H9 (cell line): ENCODE data around the gene UNC5A. TPM values are rescaled to one million over a fixed set of nuclear protein-coding genes. Genes with fewer than 3 reads are reported as not detected.

Source experiments
- DNase-seq: peaks from one replicate; pipeline ENCODE4 v3.0.0-alpha.2; 2017
- H2AFZ ChIP-seq: one replicate; pipeline ENCODE4 v1.6.1; 2013; ENCODE audit warnings: mild to moderate bottlenecking, low read length, control low read depth, moderate library complexity
- H2AK5ac ChIP-seq: 2 replicates; pipeline ENCODE4 v1.6.1; 2013; ENCODE audit warnings: low read length, control low read depth, mixed read lengths; ENCODE audit not compliant: insufficient read length
- H2BK120ac ChIP-seq: one replicate; pipeline ENCODE4 v1.6.1; 2013; ENCODE audit warnings: low read depth, mild to moderate bottlenecking, low read length, control low read depth, inconsistent platforms; ENCODE audit not compliant: poor library complexity, severe bottlenecking
- H2BK12ac ChIP-seq: 2 replicates; pipeline ENCODE4 v1.6.1; 2013; ENCODE audit warnings: low read length, control low read depth, mixed read lengths, low read depth; ENCODE audit not compliant: insufficient read length
- H2BK15ac ChIP-seq: 2 replicates; pipeline ENCODE4 v1.6.1; 2013; ENCODE audit warnings: low read depth, low read length, control low read depth
- H2BK20ac ChIP-seq: one replicate; pipeline ENCODE4 v1.6.1; 2013; ENCODE audit warnings: low read depth, mild to moderate bottlenecking, low read length, control low read depth, inconsistent platforms; ENCODE audit not compliant: poor library complexity, severe bottlenecking
- H2BK5ac ChIP-seq: 2 replicates; pipeline ENCODE4 v1.6.1; 2013; ENCODE audit warnings: low read length, control low read depth, mixed read lengths; ENCODE audit not compliant: insufficient read length
- H3K14ac ChIP-seq: 2 replicates; pipeline ENCODE4 v1.6.1; 2013; ENCODE audit warnings: low read length, control low read depth; ENCODE audit not compliant: insufficient read depth
- H3K18ac ChIP-seq: 2 replicates; pipeline ENCODE4 v1.6.1; 2013; ENCODE audit warnings: low read depth, mild to moderate bottlenecking, mixed read lengths, low read length, control low read depth; ENCODE audit not compliant: insufficient read length
- H3K23ac ChIP-seq: 2 replicates; pipeline ENCODE4 v1.6.1; 2013; ENCODE audit warnings: low read length, control low read depth, mixed read lengths, low read depth; ENCODE audit not compliant: insufficient read length
- H3K23me2 ChIP-seq: 2 replicates; pipeline ENCODE4 v1.6.1; 2013; ENCODE audit warnings: low read depth, mild to moderate bottlenecking, mixed read lengths, low read length, control low read depth; ENCODE audit not compliant: insufficient read length, poor library complexity, severe bottlenecking
- H3K27ac ChIP-seq: 2 replicates; pipeline ENCODE4 v1.5.1; 2013; ENCODE audit warnings: low read length, control low read depth, mixed read lengths, low read depth; ENCODE audit not compliant: insufficient read length
- H3K27me3 ChIP-seq: 2 replicates; pipeline ENCODE4 v1.6.1; 2013; ENCODE audit warnings: low read length, control low read depth, inconsistent platforms; ENCODE audit not compliant: insufficient read depth
- H3K4ac ChIP-seq: 2 replicates; pipeline ENCODE4 v1.6.1; 2013; ENCODE audit warnings: low read depth, mild to moderate bottlenecking, control low read depth, inconsistent platforms, low read length, moderate library complexity
- H3K4me1 ChIP-seq: 2 replicates; pipeline ENCODE4 v1.6.1; 2013; ENCODE audit warnings: low read length, control low read depth, inconsistent platforms; ENCODE audit not compliant: insufficient read depth
- H3K4me2 ChIP-seq: 2 replicates; pipeline ENCODE4 v1.6.1; 2013; ENCODE audit warnings: low read length, control low read depth, mixed read lengths; ENCODE audit not compliant: insufficient read length, insufficient read depth
- H3K56ac ChIP-seq: 2 replicates; pipeline ENCODE4 v1.6.1; 2013; ENCODE audit warnings: low read depth, mild to moderate bottlenecking, mixed read lengths, low read length, control low read depth; ENCODE audit not compliant: insufficient read length
- H3K79me1 ChIP-seq: 2 replicates; pipeline ENCODE4 v1.6.1; 2013; ENCODE audit warnings: low read depth, mild to moderate bottlenecking, moderate library complexity, low read length, control low read depth, inconsistent platforms; ENCODE audit not compliant: insufficient read depth, poor library complexity, severe bottlenecking
- H3K79me2 ChIP-seq: 2 replicates; pipeline ENCODE4 v1.6.1; 2013; ENCODE audit warnings: low read length, control low read depth, inconsistent platforms; ENCODE audit not compliant: insufficient read depth
- H3K9ac ChIP-seq: 2 replicates; pipeline ENCODE4 v1.6.1; 2013; ENCODE audit warnings: low read length, control low read depth, mixed read lengths; ENCODE audit not compliant: insufficient read length; ENCODE audit errors: extremely low read depth
- H3K9me3 ChIP-seq: one replicate; pipeline ENCODE4 v1.6.1; 2013; ENCODE audit warnings: low read depth, low read length, inconsistent platforms; ENCODE audit not compliant: control insufficient read depth
- H3T11ph ChIP-seq: one replicate; pipeline ENCODE4 v1.6.1; 2013; ENCODE audit warnings: mild to moderate bottlenecking, low read length, control low read depth, inconsistent platforms
- H4K20me1 ChIP-seq: one replicate; pipeline ENCODE4 v1.6.1; 2013; ENCODE audit not compliant: control insufficient read depth, insufficient read length, insufficient read depth
- H4K5ac ChIP-seq: 2 replicates; pipeline ENCODE4 v1.6.1; 2013; ENCODE audit warnings: low read depth, mild to moderate bottlenecking, mixed read lengths, low read length, control low read depth; ENCODE audit not compliant: insufficient read length
- H4K8ac ChIP-seq: replicated peaks from 2 replicates; pipeline ENCODE4 v1.6.1; 2013; ENCODE audit warnings: low read length, control low read depth, mixed read lengths, low read depth; ENCODE audit not compliant: insufficient read length
- H4K91ac ChIP-seq: 2 replicates; pipeline ENCODE4 v1.6.1; 2013; ENCODE audit warnings: low read depth, mild to moderate bottlenecking, moderate library complexity, mixed read lengths, low read length, control low read depth; ENCODE audit not compliant: insufficient read length
- H3K27ac Mint-ChIP-seq, 3 experiments: 2 replicates in 2 of 3; 3 replicates in 1 of 3; pipeline ENCODE4 v1.8.0; 2020 to 2021; ENCODE audit warnings: mixed read lengths in 3 of 3, mild to moderate bottlenecking in 1 of 3, moderate library complexity in 1 of 3
- H3K27me3 Mint-ChIP-seq: 2 replicates; pipeline ENCODE4 v1.8.0; 2021; ENCODE audit warnings: low read depth, mild to moderate bottlenecking, moderate library complexity, mixed read lengths
- H3K36me3 Mint-ChIP-seq, 3 experiments: 2 replicates in 2 of 3; 3 replicates in 1 of 3; pipeline ENCODE4 v1.8.0; 2020 to 2021; ENCODE audit warnings: low read depth in 3 of 3, mixed read lengths in 3 of 3; ENCODE audit not compliant: insufficient read depth in 1 of 3
- H3K4me1 Mint-ChIP-seq, 2 experiments: 2 replicates each; pipeline ENCODE4 v1.8.0; 2020; ENCODE audit warnings: mixed read lengths in 2 of 2
- H3K4me3 Mint-ChIP-seq, 2 experiments: 2 replicates in 1 of 2; 3 replicates in 1 of 2; pipeline ENCODE4 v1.8.0; 2020 to 2021; ENCODE audit warnings: mild to moderate bottlenecking in 2 of 2, mixed read lengths in 2 of 2, moderate library complexity in 1 of 2
- H3K9me3 Mint-ChIP-seq, 2 experiments: 2 replicates in 1 of 2; 3 replicates in 1 of 2; pipeline ENCODE4 v1.8.0; 2020; ENCODE audit warnings: mild to moderate bottlenecking in 2 of 2, mixed read lengths in 2 of 2, moderate library complexity in 1 of 2
- WGBS: extraction: QIAGEN DNeasy Blood & Tissue Kit; methylation state at CpG from one replicate; pipeline ENCODE4 v1.1.7; 2013; ENCODE audit warnings: missing lambda C conversion rate, low lambda C conversion rate, mixed read lengths; ENCODE audit not compliant: insufficient read length; ENCODE audit errors: extremely low coverage; 5-methylcytosine and 5-hydroxymethylcytosine counted together
- total RNA-seq: library from RNA; stranded (reverse); gene quantifications from 2 replicates; pipeline ENCODE4 v1.2.1, GENCODE V29; 2021
- TF ChIP-seq, protein P1 (sequence below): fragments of 200-600 bp; sonication (generic); conservative IDR thresholded peaks from 3 replicates; pipeline ENCODE4 v1.8.0; 2021; ENCODE audit warnings: antibody characterized with exemption, mild to moderate bottlenecking

The UNC5A gene
- total RNA-seq, 1 experiment from 2014 or later: 4.4 TPM

DNA sequence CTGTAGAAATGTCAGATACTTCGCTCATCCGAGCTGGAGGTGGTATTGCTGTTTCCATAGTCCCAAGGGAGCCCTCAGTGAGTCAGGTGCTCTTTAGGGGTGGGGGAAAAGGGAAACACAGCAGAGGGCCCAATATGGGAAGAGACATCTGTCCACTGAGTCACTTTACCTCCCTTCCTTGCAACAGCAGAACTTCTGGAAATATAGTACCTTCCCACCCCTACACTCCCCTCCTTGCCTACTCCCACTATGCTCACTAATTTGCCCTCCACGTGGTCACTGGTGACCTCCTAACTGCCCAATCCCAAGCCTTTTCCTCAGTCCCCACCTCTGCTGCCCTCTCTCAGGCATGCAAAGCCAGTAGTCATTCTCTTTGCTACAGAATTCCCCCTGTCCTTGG, 86.9 kb downstream of the UNC5A start:
- H2BK15ac ChIP-seq: no peak overlapping the region
- TF ChIP-seq, protein P1, sequence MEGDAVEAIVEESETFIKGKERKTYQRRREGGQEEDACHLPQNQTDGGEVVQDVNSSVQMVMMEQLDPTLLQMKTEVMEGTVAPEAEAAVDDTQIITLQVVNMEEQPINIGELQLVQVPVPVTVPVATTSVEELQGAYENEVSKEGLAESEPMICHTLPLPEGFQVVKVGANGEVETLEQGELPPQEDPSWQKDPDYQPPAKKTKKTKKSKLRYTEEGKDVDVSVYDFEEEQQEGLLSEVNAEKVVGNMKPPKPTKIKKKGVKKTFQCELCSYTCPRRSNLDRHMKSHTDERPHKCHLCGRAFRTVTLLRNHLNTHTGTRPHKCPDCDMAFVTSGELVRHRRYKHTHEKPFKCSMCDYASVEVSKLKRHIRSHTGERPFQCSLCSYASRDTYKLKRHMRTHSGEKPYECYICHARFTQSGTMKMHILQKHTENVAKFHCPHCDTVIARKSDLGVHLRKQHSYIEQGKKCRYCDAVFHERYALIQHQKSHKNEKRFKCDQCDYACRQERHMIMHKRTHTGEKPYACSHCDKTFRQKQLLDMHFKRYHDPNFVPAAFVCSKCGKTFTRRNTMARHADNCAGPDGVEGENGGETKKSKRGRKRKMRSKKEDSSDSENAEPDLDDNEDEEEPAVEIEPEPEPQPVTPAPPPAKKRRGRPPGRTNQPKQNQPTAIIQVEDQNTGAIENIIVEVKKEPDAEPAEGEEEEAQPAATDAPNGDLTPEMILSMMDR: no peak
- no peak overlapping the region for H2BK12ac ChIP-seq
- no peaks in the 10 kb centered on the region for H4K20me1 ChIP-seq
- no peak overlapping the region for H4K5ac ChIP-seq
- no peak overlapping the region for H3K4ac ChIP-seq
- WGBS: no CpG with 5 or more reads among the region's 3 CpGs
- Mint-ChIP-seq H3K36me3 (peaks cover 0 to 10% (median 2%) of the 10 kb centered on the region in 3 experiments; a peak in 4 of 7 replicates), H3K27ac (peak overlapping the region in 2 of 3 experiments; percentile 17 to 73; a peak in 3 of 7 replicates), H3K4me1 (peaks cover 24 to 27% of the 10 kb centered on the region in 2 experiments), H3K27me3 (peaks cover 7% of the 10 kb centered on the region), H3K9me3 (no peaks in the 10 kb centered on the region), H3K4me3 (no peak overlapping the region)
- no peak overlapping the region for H2BK5ac ChIP-seq
- H4K8ac ChIP-seq: no peak overlapping the region
- DNase-seq: no peak
- H3K23me2 ChIP-seq: no peaks in the 10 kb centered on the region
- H3K14ac ChIP-seq: no peak overlapping the region
- H3K56ac ChIP-seq: no peak overlapping the region
- no peak overlapping the region for H3K23ac ChIP-seq
- H3K79me1 ChIP-seq: no peaks in the 10 kb centered on the region
- no peak overlapping the region for H3K27ac ChIP-seq
- no peaks in the 10 kb centered on the region for H3K9me3 ChIP-seq
- H3T11ph ChIP-seq: no peak overlapping the region
- H3K4me2 ChIP-seq: no peak overlapping the region
- H3K27me3 ChIP-seq: no peaks in the 10 kb centered on the region
- H3K9ac ChIP-seq: no peak overlapping the region
- no peak overlapping the region for H2BK120ac ChIP-seq
- no peak overlapping the region for H2BK20ac ChIP-seq
- H2AFZ ChIP-seq: no peak overlapping the region
- H3K18ac ChIP-seq: no peak overlapping the region
- H3K4me1 ChIP-seq: no peaks in the 10 kb centered on the region; the same call in 1 of the 2 replicates
- no peak overlapping the region for H4K91ac ChIP-seq
- no peak overlapping the region for H2AK5ac ChIP-seq
- H3K79me2 ChIP-seq: no peaks in the 10 kb centered on the region
